HL-60 (cell line): Measurements from ENCODE around the gene RRM1.

Experiments
- DNase-seq, 2 experiments: peaks; one replicate each; pipeline ENCODE4 v3.0.0-alpha.2; 2010 to 2020; ENCODE audit warnings: low read depth in 1 of 2, low spot score in 1 of 2
- H3K27ac ChIP-seq: fragments of 250-450 bp; sonication (Bioruptor Pico); replicated peaks from 2 replicates; pipeline ENCODE4 v1.5.1; 2020; ENCODE audit warnings: mild to moderate bottlenecking, moderate library complexity
- H3K27me3 ChIP-seq: fragments of 250-450 bp; sonication (Bioruptor Pico); 2 replicates; pipeline ENCODE4 v1.5.1; 2021; ENCODE audit warnings: mild to moderate bottlenecking, moderate library complexity; ENCODE audit not compliant: insufficient read depth, poor library complexity, severe bottlenecking
- H3K4me3 ChIP-seq: replicated peaks from 2 replicates; pipeline ENCODE4 v1.5.1; 2011; ENCODE audit warnings: mild to moderate bottlenecking, control low read depth, low read length; ENCODE audit not compliant: insufficient read depth
- GABPA ChIP-seq: IDR thresholded peaks from 2 replicates; pipeline ENCODE4 v1.6.1; 2012; ENCODE audit warnings: low read depth
- POLR2AphosphoS5 ChIP-seq: IDR thresholded peaks from 2 replicates; pipeline ENCODE4 v1.6.1; 2012; ENCODE audit warnings: low read depth
- SPI1 ChIP-seq: IDR thresholded peaks from 2 replicates; pipeline ENCODE4 v1.6.1; 2012; ENCODE audit warnings: low read depth, mild to moderate bottlenecking, borderline replicate concordance
- TF ChIP-seq, protein P1 (sequence below): IDR thresholded peaks from 2 replicates; pipeline ENCODE4 v1.6.1; 2012; ENCODE audit warnings: low read depth; ENCODE audit not compliant: insufficient replicate concordance
- TF ChIP-seq, protein P2 (sequence below): IDR thresholded peaks from one replicate; pipeline ENCODE4 v1.5.1; 2011; ENCODE audit warnings: low read length, control low read depth, inconsistent platforms; ENCODE audit not compliant: insufficient read depth

RRM1 gene

DNA sequence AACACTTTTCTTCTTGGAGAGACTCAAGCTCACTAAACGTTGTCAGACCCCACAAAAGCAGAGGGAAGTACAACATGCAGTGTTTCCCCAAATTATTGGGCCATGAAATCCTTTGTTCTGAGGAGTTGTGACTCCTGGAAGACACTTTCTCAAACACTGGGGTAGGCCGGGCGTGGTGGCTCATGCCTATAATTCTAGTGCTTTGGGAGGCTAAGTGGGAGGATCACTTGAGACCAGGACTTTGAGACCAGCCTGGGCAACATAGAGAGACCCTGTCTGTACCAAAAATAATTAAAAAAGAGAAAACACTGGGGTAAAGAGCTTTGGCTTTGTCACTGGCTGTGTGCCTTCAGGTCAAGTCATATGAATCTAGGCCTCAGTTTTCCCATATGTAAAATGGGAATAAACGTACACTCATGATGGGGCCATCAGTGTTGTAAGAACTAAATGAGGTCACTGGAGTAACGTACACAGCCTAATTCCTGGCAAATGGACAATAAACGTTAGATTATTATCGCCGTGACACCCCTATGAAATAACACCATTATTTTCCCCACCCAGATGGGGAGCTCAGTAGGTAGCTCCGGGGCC, 92.0 kb downstream of the RRM1 start:
- TF ChIP-seq SPI1 = no peak
- TF ChIP-seq GABPA = no peak
- TF ChIP-seq POLR2AphosphoS5 = no peak
- TF ChIP-seq, protein P1, sequence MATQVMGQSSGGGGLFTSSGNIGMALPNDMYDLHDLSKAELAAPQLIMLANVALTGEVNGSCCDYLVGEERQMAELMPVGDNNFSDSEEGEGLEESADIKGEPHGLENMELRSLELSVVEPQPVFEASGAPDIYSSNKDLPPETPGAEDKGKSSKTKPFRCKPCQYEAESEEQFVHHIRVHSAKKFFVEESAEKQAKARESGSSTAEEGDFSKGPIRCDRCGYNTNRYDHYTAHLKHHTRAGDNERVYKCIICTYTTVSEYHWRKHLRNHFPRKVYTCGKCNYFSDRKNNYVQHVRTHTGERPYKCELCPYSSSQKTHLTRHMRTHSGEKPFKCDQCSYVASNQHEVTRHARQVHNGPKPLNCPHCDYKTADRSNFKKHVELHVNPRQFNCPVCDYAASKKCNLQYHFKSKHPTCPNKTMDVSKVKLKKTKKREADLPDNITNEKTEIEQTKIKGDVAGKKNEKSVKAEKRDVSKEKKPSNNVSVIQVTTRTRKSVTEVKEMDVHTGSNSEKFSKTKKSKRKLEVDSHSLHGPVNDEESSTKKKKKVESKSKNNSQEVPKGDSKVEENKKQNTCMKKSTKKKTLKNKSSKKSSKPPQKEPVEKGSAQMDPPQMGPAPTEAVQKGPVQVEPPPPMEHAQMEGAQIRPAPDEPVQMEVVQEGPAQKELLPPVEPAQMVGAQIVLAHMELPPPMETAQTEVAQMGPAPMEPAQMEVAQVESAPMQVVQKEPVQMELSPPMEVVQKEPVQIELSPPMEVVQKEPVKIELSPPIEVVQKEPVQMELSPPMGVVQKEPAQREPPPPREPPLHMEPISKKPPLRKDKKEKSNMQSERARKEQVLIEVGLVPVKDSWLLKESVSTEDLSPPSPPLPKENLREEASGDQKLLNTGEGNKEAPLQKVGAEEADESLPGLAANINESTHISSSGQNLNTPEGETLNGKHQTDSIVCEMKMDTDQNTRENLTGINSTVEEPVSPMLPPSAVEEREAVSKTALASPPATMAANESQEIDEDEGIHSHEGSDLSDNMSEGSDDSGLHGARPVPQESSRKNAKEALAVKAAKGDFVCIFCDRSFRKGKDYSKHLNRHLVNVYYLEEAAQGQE = no peak
- TF ChIP-seq, protein P2, sequence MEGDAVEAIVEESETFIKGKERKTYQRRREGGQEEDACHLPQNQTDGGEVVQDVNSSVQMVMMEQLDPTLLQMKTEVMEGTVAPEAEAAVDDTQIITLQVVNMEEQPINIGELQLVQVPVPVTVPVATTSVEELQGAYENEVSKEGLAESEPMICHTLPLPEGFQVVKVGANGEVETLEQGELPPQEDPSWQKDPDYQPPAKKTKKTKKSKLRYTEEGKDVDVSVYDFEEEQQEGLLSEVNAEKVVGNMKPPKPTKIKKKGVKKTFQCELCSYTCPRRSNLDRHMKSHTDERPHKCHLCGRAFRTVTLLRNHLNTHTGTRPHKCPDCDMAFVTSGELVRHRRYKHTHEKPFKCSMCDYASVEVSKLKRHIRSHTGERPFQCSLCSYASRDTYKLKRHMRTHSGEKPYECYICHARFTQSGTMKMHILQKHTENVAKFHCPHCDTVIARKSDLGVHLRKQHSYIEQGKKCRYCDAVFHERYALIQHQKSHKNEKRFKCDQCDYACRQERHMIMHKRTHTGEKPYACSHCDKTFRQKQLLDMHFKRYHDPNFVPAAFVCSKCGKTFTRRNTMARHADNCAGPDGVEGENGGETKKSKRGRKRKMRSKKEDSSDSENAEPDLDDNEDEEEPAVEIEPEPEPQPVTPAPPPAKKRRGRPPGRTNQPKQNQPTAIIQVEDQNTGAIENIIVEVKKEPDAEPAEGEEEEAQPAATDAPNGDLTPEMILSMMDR = no peak
- Histone ChIP-seq H3K27me3 (no peaks in the 10 kb centered on the region), H3K27ac (no peak overlapping the region), H3K4me3 (peak overlapping the region; percentile 68)
- no peak for DNase-seq

DNA sequence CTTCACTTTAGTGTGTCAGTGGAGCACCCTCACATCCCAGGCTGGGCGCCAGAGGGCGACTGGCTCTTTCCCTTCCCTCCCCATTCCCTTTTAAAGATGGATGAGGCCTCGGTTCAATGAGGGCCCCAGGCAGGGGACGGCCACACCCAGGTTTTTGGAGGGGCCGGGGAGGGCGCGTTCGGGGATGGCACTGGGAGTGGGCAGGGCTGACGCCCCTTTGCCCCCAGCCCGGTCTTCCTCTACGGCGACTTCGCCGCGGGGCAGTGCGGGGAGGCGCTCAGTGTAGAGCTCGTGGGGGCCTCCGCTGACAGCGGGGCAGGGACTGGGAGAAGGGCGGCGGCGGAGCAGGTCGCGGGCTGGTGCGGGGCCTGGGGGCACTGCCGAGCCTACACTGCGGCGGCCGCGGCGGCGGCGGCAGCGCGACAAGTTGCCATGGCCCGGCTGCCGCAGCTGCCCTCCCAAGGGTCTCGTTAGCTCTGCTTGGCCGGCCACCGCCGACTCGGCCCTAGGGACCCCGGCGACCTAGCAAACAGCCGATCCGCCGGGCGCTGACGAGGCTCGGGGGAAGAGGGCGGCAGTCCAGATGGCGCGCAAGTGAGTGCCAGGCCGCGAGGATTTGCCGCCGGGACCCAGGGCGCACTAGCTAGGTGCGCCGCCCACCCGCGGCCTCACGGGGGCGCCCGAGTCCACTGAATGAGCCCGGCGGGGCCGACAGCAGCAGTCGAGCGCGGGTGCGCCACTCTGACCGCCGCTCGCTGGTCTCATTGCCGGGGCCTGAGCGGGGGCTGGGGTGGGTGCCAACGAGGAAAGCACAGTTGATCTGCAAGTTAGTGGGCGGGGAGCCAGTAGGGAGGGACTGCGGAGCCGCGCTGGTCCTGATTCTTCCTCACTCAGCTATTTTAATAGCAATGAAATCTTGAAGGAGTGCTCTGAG, 92.7 kb downstream of the RRM1 start:
- Histone ChIP-seq H3K4me3 (peak overlapping the region; percentile 68), H3K27me3 (no peaks in the 10 kb centered on the region), H3K27ac (peak overlapping the region; percentile 66)
- TF ChIP-seq, protein P2 = peak; percentile 76
- no peak for TF ChIP-seq SPI1
- peak; percentile 42 to 81 for DNase-seq
